ENCODE results near the gene EMILIN1. TPM values are rescaled to one million over a fixed set of nuclear protein-coding genes. Genes with fewer than 3 reads are reported as not detected.
A peak's percentile ranks its signal among the peaks of the same experiment; 100 is the strongest.

EMILIN1 gene
- total RNA-seq, 1 experiment from 2014 or later, result 1.1 TPM

DNA sequence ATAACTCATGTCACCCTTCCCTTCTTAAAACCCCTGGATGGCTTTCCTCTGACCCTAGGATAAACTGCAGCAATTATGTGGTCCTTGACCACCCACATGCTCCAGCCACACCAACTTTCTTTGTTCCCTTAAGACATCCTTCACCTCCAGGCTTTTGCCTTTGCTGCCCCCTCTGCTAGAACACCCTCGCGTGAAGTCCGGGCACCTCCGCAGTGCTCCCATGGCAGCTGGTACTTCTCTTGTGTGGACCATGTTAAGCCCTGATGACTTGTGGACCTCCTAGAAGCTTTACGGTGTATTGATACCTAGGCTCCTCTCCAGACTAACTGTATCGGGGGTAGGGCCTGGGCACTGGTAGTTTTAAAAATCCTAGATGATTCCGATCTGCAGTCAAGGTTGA, 44.4 kb downstream of the EMILIN1 start:
- DNase-seq (ENCODE audit: low spot score), result no peak

DNA sequence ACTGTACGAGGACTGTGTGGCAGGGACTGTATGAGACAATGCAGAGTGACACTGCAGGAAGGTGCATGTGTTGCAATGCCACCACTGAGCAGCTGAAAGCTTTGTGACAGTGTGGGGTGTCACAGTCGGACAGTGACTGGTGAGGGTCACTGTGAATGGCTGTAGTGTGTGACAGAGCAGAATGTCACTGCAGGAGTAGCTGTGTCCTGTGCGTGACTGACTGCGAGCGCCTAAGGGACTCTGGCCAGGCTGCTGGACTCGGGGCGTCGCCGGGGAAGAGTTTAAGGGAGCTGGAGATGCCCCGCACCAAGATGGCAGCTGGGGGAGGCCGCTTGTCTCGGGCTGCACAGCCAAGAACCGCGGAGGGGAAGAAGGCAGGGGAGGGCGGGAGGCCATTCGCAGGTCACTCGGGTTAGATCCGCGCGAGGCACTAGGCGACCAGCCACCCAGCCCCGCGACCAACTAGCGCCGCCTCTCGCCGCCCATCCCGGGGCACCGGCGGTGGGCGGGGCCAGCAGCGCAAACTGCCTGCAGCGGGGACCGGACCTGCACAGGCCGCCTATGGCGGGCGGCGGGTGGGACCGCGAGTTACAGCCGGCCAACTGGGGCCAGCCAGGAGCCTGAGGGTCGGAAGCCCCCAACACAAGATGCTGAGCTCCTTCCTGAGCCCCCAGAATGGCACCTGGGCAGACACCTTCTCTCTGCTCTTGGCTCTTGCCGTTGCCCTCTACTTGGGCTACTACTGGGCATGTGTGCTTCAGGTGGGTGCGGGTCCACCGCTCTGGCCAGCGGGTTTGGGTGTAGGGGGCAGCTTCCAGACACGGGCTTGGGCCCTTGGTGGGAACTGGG, 45.1 kb downstream of the EMILIN1 start, which contains the start of gene ABHD1:
Gene ABHD1 (plus strand): TSS at position 514 of the 849 bp plus-strand sequence. CDS start 134 bp downstream, at position 648.
- DNase-seq (ENCODE audit: low spot score), result no peak

DNA sequence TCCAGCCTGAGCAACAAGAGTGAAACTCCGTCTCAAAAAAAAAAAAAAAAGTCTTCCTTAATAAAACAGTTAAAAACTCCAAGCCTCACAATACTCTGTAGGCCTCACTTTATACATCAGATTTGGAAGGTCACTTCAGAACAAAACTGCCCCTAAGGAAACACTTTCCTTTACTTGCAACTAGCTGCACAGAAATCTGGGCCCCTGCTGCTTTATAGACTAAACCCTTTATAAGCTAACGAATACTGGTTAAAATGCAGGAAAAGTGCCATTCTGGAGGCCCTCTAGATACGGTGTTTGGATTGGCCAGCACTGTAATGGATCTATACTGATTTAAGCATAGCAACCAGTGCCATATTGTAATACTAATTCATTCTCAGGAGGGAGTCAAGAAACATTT, 46.7 kb downstream of the EMILIN1 start:
- no peak for DNase-seq (ENCODE audit: low spot score)

DNA sequence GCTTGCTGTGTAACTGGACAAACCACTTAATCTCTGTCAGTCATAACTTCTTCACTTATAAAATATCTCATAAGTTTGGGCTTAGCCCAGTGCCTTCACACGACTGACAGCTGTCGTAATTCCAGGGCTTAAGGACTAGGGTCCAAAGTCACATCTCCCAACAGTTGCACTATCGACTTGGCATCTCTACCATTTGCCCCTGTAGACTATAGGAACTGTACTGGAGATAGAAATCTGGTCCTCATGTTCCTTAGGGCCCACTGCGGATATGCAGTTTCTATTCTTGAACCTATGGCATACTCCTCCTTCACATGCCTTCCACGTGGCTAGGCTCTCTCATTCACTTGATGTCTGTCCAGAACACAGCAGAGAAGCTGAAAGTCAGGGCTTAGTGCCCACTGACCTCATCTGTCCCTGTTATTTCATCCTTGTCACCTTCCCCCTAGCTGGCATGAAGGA, 47.9 kb downstream of the EMILIN1 start:
- no peak for DNase-seq (ENCODE audit: low spot score)

- DNase-seq (ENCODE audit: low spot score), result no peak
Measured at GRCh38 chr2:27127883-27128667, 49.7 kb downstream of the EMILIN1 start.

DNA sequence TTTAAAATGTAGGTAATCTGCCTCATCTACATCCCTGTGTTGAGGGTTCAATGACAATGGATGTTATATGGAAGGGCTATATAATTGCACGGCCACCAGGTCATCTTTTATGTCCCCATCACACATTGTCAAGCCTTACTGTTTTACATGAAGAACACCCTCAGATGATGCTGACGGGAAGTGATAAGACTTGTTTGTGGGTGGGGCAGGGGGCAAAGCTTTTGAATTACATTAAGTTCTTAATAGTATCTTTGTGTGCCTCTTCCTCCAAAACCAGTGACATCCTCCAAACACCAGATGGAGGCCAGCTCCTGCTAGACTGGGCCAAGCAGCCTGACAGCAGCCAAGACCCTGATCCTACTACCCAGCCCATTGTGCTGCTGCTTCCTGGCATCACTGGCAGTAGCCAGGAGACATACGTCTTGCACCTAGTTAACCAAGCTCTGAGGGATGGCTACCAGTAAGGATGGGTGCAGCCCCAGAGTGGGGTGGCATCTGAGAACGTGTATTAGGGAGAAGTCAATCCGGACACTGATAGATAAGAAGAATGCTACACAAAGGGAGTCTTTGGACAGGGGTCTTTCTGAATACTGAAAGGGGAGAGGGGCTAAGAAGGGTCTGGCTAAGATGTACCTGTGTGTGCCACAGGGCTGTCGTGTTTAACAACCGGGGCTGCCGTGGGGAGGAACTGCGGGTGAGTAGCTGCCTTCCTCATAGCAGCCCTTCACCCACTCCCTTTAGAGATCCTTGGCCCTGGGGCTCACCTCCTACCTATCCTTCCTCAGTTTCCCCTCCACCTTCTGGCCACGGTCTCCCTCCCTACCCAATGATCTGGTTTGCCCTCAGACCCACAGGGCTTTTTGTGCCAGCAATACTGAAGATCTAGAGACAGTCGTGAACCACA, 50.5 kb downstream of the EMILIN1 start:
- DNase-seq (ENCODE audit: low spot score), result no peak

DNA sequence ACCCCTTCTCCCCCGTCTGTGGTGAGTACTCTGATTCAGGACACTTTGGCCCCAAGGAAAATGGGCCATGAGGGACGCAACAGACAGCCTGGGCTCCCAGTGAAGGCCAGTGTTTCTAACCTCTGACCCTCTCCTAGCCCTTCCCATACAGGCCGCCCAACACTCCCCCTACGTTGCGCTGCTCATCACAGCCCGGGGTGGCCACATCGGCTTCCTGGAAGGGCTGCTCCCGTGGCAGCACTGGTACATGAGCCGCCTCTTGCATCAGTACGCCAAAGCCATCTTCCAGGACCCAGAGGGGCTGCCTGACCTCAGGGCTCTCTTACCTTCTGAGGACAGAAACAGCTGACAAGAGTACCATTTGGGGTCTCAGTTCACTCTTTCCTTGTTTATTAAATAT, 52.0 kb downstream of the EMILIN1 start:
- DNase-seq (ENCODE audit: low spot score), result no peak

GRCh38 chr2:27131429-27131828, 53.0 kb downstream of the EMILIN1 start:
- DNase-seq (ENCODE audit: low spot score), result no peak

DNA sequence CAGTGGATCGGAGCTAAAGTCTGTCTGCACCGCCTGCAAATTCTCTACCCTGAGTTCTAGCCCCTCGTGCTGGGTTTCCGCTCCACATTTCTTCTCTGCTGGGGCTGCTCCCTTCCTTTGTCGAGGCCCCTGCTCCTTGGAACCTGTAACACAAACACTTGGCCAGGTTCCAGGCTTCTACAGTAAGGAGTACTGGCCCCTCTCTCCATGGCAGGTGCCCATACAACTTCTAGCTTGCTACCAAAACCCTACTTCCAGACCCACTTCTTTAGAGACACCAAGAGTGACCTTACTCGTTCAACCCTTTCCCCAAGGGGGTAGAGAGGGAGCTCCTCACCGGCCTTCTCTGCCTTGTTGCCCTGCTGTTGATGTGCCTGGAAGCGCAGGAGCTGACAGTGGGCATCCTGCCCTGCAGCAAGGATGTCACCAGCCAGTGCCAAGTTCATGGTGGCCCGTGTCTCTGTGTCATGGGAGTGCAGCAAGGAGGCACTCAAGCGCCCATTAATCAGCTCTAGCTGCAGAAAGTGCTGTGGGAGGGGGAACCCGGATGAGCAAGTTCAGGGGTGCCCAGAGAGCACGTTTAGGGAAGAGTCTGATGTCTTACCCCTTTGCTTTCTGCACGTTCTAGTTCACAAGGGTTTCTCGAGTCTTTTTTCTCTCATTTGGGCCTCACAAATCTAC, 54.9 kb downstream of the EMILIN1 start:
- DNase-seq (ENCODE audit: low spot score), result no peak

- DNase-seq (ENCODE audit: low spot score), result peak; percentile 95
Measured at GRCh38 chr2:27133905-27134780, 55.7 kb downstream of the EMILIN1 start, which contains the start of gene PREB. PREB (minus strand) TSS chr2:27134636; CDS start chr2:27134421, 215 bp downstream.

GRCh38 chr2:27134781-27135477, 56.5 kb downstream of the EMILIN1 start:
- DNase-seq (ENCODE audit: low spot score), result no peak

- DNase-seq (ENCODE audit: low spot score), result no peak
Measured at GRCh38 chr2:27135478-27135955, 57.1 kb downstream of the EMILIN1 start.

Other genes with a start within 250 kb of the EMILIN1 start
- gene DPYSL5, start 230.5 kb upstream of the EMILIN1 start, total RNA-seq (2014; rRNA removed; shearing (Covaris generic)), result not detected in 2 replicates
- gene MAPRE3, start 108.0 kb upstream of the EMILIN1 start, total RNA-seq (2014; rRNA removed; shearing (Covaris generic)), result 6.9 and 7.4 TPM in 2 replicates
- 35.6 and 42.0 TPM in 2 replicates for gene TMEM214, start 45.6 kb upstream of the EMILIN1 start, total RNA-seq (2014; rRNA removed; shearing (Covaris generic))
- 28.1 and 34.5 TPM in 2 replicates for gene AGBL5, start 26.9 kb upstream of the EMILIN1 start, total RNA-seq (2014; rRNA removed; shearing (Covaris generic))
- 107 and 127 TPM in 2 replicates for gene OST4, start 7.0 kb upstream of the EMILIN1 start, total RNA-seq (2014; rRNA removed; shearing (Covaris generic))
- gene KHK, start 8.2 kb downstream of the EMILIN1 start, total RNA-seq (2014; rRNA removed; shearing (Covaris generic)), result 4.1 and 4.2 TPM in 2 replicates
- 38.2 and 42.0 TPM in 2 replicates for gene CGREF1, start 40.5 kb downstream of the EMILIN1 start, total RNA-seq (2014; rRNA removed; shearing (Covaris generic))
- not detected in 2 replicates for gene ABHD1, start 45.2 kb downstream of the EMILIN1 start, total RNA-seq (2014; rRNA removed; shearing (Covaris generic))
- gene PREB, start 56.0 kb downstream of the EMILIN1 start, total RNA-seq (2014; rRNA removed; shearing (Covaris generic)), result 84.6 and 96.2 TPM in 2 replicates
- not detected in 2 replicates for gene PRR30, start 60.8 kb downstream of the EMILIN1 start, total RNA-seq (2014; rRNA removed; shearing (Covaris generic))
- gene TCF23, start 70.4 kb downstream of the EMILIN1 start, total RNA-seq (2014; rRNA removed; shearing (Covaris generic)), result not detected in 2 replicates
- gene ATRAID, start 133.4 kb downstream of the EMILIN1 start, total RNA-seq (2014; rRNA removed; shearing (Covaris generic)), result 75.0 and 86.6 TPM in 2 replicates
- gene SLC5A6, start 133.7 kb downstream of the EMILIN1 start, total RNA-seq (2014; rRNA removed; shearing (Covaris generic)), result 48.8 and 55.0 TPM in 2 replicates
- 78.5 and 88.5 TPM in 2 replicates for gene CAD, start 138.8 kb downstream of the EMILIN1 start, total RNA-seq (2014; rRNA removed; shearing (Covaris generic))
- gene SLC30A3, start 184.4 kb downstream of the EMILIN1 start, total RNA-seq (2014; rRNA removed; shearing (Covaris generic)), result not detected in 2 replicates
- gene DNAJC5G, start 196.8 kb downstream of the EMILIN1 start, total RNA-seq (2014; rRNA removed; shearing (Covaris generic)), result not detected in 2 replicates
- gene TRIM54, start 203.8 kb downstream of the EMILIN1 start, total RNA-seq (2014; rRNA removed; shearing (Covaris generic)), result 5.8 and 7.1 TPM in 2 replicates
- gene UCN, start 229.8 kb downstream of the EMILIN1 start, total RNA-seq (2014; rRNA removed; shearing (Covaris generic)), result 4.9 and 5.6 TPM in 2 replicates
- gene MPV17, start 244.5 kb downstream of the EMILIN1 start, total RNA-seq (2014; rRNA removed; shearing (Covaris generic)), result 37.3 and 40.5 TPM in 2 replicates